HG03097 (cell line): ENCODE data around the gene FSHR.
A peak's percentile ranks its signal among the peaks of the same experiment; 100 is the strongest.

Experiments used
- ATAC-seq: cut with Tn5 transposase; IDR thresholded peaks from one replicate; pipeline ENCODE4 v1.9.1; 2021; ENCODE audit not compliant: unreplicated experiment, low FRiP score

The FSHR gene

DNA sequence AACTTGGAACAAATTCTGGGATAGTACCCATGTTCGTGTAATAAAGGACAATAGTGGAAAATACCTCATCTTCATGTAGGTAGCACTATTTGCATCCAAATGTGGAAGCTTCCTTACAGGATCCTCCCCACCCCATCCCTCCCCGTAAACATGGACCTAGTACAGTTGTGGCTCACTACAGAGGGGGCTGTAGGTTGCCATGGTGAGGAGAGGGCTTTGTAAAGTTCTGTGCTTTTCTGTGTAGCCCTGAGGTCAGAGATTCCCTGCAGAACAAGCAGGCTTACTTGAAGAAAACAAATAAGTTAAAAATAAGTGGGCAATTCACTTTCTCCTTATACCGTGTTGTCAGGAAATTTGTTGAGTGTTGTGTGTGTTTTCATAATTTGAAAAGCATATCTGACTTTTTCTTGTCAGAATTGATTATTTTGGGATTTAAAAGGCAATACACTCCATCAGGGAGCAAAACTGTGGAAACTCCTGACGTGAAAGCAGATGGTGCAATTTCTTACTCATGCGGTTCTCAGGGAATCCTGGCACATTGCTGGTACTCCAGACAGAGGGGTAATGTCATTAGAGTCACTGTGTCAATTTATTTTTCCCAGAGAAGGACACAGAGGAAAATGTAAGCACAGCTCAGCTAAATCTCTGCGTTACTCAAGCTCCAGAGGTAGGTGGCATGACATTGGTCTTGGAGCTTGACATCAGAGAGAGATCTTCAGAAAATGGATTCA lies 224.6 kb downstream of the FSHR start:
- ATAC-seq, result no peak

DNA sequence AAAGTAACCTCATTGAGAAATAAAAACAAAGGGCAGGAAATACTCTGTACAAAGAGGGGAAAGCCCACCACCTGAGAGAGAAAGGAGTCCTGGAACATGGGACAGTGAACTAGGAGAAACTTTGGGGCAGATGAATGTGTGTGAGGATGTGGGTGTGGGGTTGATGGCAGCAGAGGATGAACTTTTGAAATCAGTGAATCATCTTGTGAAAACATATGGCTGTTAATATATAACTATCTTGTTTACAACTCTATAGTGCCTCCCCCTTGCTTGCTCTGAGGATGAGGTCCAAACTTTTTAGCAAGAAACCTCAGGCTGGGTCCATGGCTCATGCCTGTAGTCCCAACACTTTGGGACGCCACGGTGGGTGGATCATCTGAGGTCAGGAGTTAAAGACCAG lies 227.0 kb downstream of the FSHR start:
- peak; percentile 90 for ATAC-seq

- ATAC-seq, result no peak
Observed at GRCh38 chr2:48915884-48916283, 238.4 kb downstream of the FSHR start.

GRCh38 chr2:48915227-48915626 lies 239.1 kb downstream of the FSHR start:
- no peak for ATAC-seq

DNA sequence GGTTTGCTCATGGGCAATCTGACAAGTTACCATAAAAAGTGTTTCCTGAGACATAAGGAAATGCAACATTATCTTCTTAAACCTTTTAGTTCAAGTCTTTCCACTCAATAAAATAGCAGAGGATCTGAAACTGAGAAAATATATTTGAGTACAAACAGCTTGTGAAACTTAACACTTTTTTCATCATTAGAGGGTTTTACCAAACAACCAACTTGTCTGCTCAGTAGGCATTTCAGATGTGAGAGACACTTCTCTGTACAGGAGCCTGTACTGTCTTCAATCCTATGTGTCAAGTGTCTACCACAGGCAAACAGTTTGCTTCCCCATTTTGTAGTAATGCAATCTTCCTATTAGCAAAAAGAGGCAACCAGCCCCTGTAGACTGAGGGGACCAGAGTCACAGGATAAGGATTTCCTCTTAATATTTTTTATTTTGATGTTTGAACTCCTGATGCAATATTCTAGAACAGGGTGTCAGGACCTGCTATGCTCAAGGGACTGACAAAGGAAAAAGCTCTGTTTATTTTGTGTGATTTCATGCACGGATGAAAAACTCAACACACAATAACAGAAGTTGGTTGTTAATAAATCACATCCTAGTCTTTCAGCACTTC lies 239.7 kb downstream of the FSHR start:
- peak; percentile 73 for ATAC-seq
